Hepatocyte (in vitro differentiated cells): ENCODE results near the gene EEPD1. TPM values are rescaled to one million over a fixed set of nuclear protein-coding genes. Genes with fewer than 3 reads are reported as not detected.
A peak's percentile ranks its signal among the peaks of the same experiment; 100 is the strongest.
"Not testable (repeated sequence)": the region's sequence is repeated elsewhere in the genome, so short reads cannot be mapped to it uniquely, and the experiment has no call there.

Experiments used
- DNase-seq: peaks from one replicate; pipeline ENCODE4 v3.0.0-alpha.2; 2016; ENCODE audit warnings: low spot score
- H2AFZ ChIP-seq: fragments of 200-600 bp; sonication (generic); 2 replicates; pipeline ENCODE4 v1.6.0; 2016; ENCODE audit warnings: antibody characterized with exemption, mild to moderate bottlenecking
- H3K27ac ChIP-seq: fragments of 200-600 bp; sonication (generic); 2 replicates; pipeline ENCODE4 v1.5.1; 2016; ENCODE audit warnings: mild to moderate bottlenecking
- H3K27me3 ChIP-seq: fragments of 200-600 bp; sonication (generic); 2 replicates; pipeline ENCODE4 v1.6.1; 2016
- H3K36me3 ChIP-seq: fragments of 200-600 bp; sonication (generic); replicated peaks from 2 replicates; pipeline ENCODE4 v1.5.1; 2016; ENCODE audit warnings: low read depth; ENCODE audit not compliant: insufficient read depth
- H3K4me1 ChIP-seq: fragments of 200-600 bp; sonication (generic); 2 replicates; pipeline ENCODE4 v1.5.1; 2016; ENCODE audit warnings: mild to moderate bottlenecking, moderate library complexity; ENCODE audit not compliant: insufficient read depth
- H3K4me2 ChIP-seq: fragments of 200-600 bp; sonication (generic); 2 replicates; pipeline ENCODE4 v1.6.0; 2016
- H3K4me3 ChIP-seq: fragments of 200-600 bp; sonication (generic); 2 replicates; pipeline ENCODE4 v1.5.1; 2016; ENCODE audit warnings: mild to moderate bottlenecking
- H3K79me2 ChIP-seq: fragments of 200-600 bp; sonication (generic); 2 replicates; pipeline ENCODE4 v1.6.0; 2017; ENCODE audit warnings: mild to moderate bottlenecking
- H3K9me2 ChIP-seq: fragments of 200-600 bp; sonication (generic); replicated peaks from 2 replicates; pipeline ENCODE4 v1.6.0; 2017; ENCODE audit warnings: mild to moderate bottlenecking; ENCODE audit not compliant: insufficient read depth
- H3K9me3 ChIP-seq: fragments of 200-600 bp; sonication (generic); 2 replicates; pipeline ENCODE4 v1.5.1; 2016; ENCODE audit warnings: low read depth, mild to moderate bottlenecking
- H4K20me1 ChIP-seq: fragments of 200-600 bp; sonication (generic); 2 replicates; pipeline ENCODE4 v1.6.0; 2016; ENCODE audit warnings: mild to moderate bottlenecking; ENCODE audit not compliant: insufficient read depth, poor library complexity, severe bottlenecking
- CTCF ChIP-seq: fragments of 200-600 bp; sonication (generic); IDR thresholded peaks from 2 replicates; pipeline ENCODE4 v1.5.1; 2016; ENCODE audit warnings: antibody characterized with exemption, mild to moderate bottlenecking; ENCODE audit not compliant: poor library complexity
- EZH2 ChIP-seq: fragments of 200-600 bp; sonication (generic); IDR thresholded peaks from 2 replicates; pipeline ENCODE4 v1.6.1; 2016; ENCODE audit warnings: antibody characterized with exemption, mild to moderate bottlenecking, borderline replicate concordance
- EZH2phosphoT487 ChIP-seq: fragments of 200-600 bp; sonication (generic); IDR thresholded peaks from one replicate; pipeline ENCODE4 v1.6.1; 2018; ENCODE audit warnings: antibody characterized with exemption, mild to moderate bottlenecking, low read depth, moderate library complexity; ENCODE audit not compliant: unreplicated experiment, severe bottlenecking
- WGBS: methylation state at CpG from one replicate; pipeline ENCODE4 v1.1.6; 2016; ENCODE audit warnings: low lambda C conversion rate; ENCODE audit errors: missing lambda C conversion rate; 5-methylcytosine and 5-hydroxymethylcytosine counted together
- polyA plus RNA-seq: library from polyadenylated mRNA; unstranded; fragments of >200 nt; fragmentation: Nextera tagmentation; extraction: Ambion mirVana; gene quantifications from 2 replicates; pipeline ENCODE4 v1.2.1, GENCODE V29; 2016
- total RNA-seq: library from RNA; depleted of rRNA; stranded (reverse); fragments of >200 nt; gene quantifications from 2 replicates; pipeline ENCODE4 v1.2.3, GENCODE V29; 2014

The EEPD1 gene
- total and polyA plus RNA-seq, 2 experiments from 2014 or later, result 7.7 to 14.2 TPM

DNA sequence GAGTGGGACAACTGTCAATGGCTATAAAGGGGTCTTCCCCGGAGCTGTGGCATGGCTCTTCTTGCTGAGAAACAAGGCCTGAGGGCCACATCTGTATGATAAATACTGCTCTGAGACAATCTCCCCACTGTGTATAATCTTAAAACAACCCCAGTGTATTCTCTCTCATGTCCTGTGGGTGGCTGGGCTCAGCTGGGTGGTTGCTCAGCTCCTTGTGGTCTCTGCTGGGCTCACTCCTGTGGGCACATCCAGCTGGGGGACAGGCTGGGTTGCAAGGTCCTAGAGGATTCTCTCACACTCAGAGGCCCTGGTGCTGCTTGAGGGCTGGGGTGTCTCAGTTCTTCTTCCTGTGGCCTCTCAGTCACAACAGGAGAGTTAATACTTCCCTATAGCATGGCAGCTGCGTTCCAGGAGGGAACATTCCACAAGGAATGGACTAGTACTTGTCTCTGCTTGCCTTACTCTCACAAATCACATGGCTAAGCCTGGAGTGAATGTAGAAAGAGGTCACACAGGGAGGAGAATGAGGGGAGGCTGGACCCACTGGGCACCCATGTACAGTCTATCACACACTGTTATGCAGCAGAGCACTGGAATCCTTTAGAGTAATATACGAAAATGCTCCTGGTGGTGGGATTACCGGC lies 4.5 kb upstream of the EEPD1 start:
- Histone ChIP-seq H3K4me3 (no peak overlapping the region), H3K4me1 (no peaks in the 10 kb centered on the region), H3K79me2 (no peaks in the 10 kb centered on the region), H3K27ac (no peak overlapping the region), H3K36me3 (no peaks in the 10 kb centered on the region), H4K20me1 (no peaks in the 10 kb centered on the region), H3K9me3 (no peaks in the 10 kb centered on the region), H3K27me3 (no peaks in the 10 kb centered on the region), H3K9me2 (no peaks in the 10 kb centered on the region), H3K4me2 (no peak overlapping the region), H2AFZ (no peak overlapping the region)
- TF ChIP-seq EZH2phosphoT487 (no peak), CTCF (no peak), EZH2 (no peak)
- DNase-seq, result no peak
- 67% methylated on average over 4 of the region's 4 CpGs for WGBS

DNA sequence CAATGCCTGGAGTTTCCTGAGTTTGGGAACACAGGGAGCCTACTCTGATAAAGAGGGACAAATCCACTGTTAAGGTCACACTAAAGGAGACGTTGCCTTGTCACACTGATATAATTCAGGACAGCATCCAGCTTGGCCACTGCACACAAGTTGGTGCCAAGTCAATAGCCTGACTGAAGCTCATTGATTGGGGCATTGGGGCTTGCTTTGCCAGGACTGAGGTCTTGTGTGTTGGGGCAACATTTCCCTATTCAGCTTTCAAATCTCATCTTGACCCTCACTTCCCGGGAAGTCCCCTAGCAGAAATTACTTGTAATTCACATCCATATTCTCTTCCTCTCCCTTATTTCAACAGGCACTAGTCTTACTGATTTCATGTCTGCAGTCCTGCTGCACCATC lies 3.8 kb upstream of the EEPD1 start:
- H3K9me2 ChIP-seq, H3K4me2 ChIP-seq, H4K20me1 ChIP-seq, H3K27ac ChIP-seq, H3K36me3 ChIP-seq, H3K4me3 ChIP-seq, H2AFZ ChIP-seq, H3K4me1 ChIP-seq, H3K27me3 ChIP-seq, H3K9me3 ChIP-seq, DNase-seq, H3K79me2 ChIP-seq: not testable (repeated sequence)
- 83% methylated on average over 2 of the region's 2 CpGs for WGBS

DNA sequence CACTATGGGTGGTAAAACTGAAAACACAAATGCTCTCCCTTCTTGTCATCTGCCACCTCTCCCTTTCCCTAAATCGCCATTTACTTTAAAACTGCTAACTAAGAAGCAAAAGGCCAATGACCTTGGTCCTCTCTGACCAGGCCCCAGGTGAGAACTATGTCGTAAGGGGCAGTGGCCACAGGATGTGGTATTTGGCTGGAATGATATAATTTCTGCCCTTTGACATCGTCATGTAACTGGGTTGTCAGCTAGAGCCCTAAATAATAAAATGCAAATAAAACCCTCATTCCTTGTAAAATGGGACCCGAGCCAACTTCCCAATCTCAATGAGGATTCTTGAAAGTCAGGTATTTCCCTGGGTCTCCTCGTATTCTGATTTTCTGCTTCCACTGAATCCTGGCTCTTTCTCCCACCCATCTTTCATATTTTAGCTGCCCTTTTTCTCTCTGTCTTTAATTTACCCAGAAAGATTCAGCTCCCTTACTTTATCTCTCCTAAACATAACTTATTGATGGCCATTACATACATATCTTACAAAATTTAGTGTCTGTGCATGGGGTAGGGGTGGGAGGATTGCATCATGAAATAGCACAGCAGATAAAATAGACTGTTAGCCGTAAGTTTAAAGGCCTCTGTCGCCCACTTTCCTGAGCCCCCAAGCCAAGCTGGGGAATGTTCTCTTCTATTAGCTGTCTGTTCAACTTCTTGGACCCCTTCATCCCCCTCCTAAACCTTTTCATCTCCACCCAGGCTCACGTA lies 3.2 kb upstream of the EEPD1 start:
- Histone ChIP-seq H3K27ac (no peak overlapping the region), H3K27me3 (no peaks in the 10 kb centered on the region), H3K79me2 (peaks cover 11% of the 10 kb centered on the region), H4K20me1 (no peaks in the 10 kb centered on the region), H3K36me3 (no peaks in the 10 kb centered on the region), H3K9me2 (no peaks in the 10 kb centered on the region), H3K4me1 (peaks cover 7% of the 10 kb centered on the region), H3K4me2 (no peak overlapping the region), H3K9me3 (no peaks in the 10 kb centered on the region), H2AFZ (no peak overlapping the region), H3K4me3 (no peak overlapping the region)
- 78% methylated on average over 8 of the region's 8 CpGs for WGBS
- TF ChIP-seq CTCF (no peak), EZH2phosphoT487 (no peak), EZH2 (no peak)
- DNase-seq, result no peak

- Histone ChIP-seq H3K36me3 (no peaks in the 10 kb centered on the region), H3K4me3 (peak overlapping the region; percentile 6), H3K27ac (peak overlapping the region; percentile 75), H3K4me2 (peak overlapping the region; percentile 71), H2AFZ (peak overlapping the region; percentile 70), H3K27me3 (no peaks in the 10 kb centered on the region), H3K9me3 (no peaks in the 10 kb centered on the region), H3K4me1 (peaks cover 25% of the 10 kb centered on the region), H3K79me2 (peaks cover 34% of the 10 kb centered on the region), H3K9me2 (no peaks in the 10 kb centered on the region), H4K20me1 (no peaks in the 10 kb centered on the region)
- WGBS, result 49% methylated on average over 23 of the region's 30 CpGs
- no peak for DNase-seq
- TF ChIP-seq EZH2, result no peak
- TF ChIP-seq EZH2phosphoT487, result no peak
- TF ChIP-seq CTCF, result no peak
Observed at GRCh38 chr7:36151921-36152755, 916 bp upstream of the EEPD1 start.
